Neural progenitor cell (in vitro differentiated cells): ENCODE measurements around the gene ANXA6.

Experiments
- CTCF ChIP-seq: fragments of 200-600 bp; sonication (generic); IDR thresholded peaks from 2 replicates; pipeline ENCODE4 v1.5.1; 2017; ENCODE audit warnings: antibody characterized with exemption, mild to moderate bottlenecking
- EZH2phosphoT487 ChIP-seq: fragments of 200-600 bp; sonication (generic); IDR thresholded peaks from 2 replicates; pipeline ENCODE4 v1.6.1; 2017; ENCODE audit warnings: antibody characterized with exemption

- no peak for TF ChIP-seq CTCF
- TF ChIP-seq EZH2phosphoT487, result no peak
These were observed 16.7 kb downstream of the ANXA6 start for GRCh38 chr5:151140686-151141459.
